ENCODE data around the gene ZKSCAN1.

DNA sequence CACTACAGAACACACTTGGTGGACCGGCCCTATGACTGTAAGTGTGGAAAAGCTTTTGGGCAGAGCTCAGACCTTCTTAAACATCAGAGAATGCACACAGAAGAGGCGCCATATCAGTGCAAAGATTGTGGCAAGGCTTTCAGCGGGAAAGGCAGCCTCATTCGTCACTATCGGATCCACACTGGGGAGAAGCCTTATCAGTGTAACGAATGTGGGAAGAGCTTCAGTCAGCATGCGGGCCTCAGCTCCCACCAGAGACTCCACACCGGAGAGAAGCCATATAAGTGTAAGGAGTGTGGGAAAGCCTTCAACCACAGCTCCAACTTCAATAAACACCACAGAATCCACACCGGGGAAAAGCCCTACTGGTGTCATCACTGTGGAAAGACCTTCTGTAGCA lies 48.8 kb downstream of the ZKSCAN1 start:
- TF ChIP-seq, protein P1, sequence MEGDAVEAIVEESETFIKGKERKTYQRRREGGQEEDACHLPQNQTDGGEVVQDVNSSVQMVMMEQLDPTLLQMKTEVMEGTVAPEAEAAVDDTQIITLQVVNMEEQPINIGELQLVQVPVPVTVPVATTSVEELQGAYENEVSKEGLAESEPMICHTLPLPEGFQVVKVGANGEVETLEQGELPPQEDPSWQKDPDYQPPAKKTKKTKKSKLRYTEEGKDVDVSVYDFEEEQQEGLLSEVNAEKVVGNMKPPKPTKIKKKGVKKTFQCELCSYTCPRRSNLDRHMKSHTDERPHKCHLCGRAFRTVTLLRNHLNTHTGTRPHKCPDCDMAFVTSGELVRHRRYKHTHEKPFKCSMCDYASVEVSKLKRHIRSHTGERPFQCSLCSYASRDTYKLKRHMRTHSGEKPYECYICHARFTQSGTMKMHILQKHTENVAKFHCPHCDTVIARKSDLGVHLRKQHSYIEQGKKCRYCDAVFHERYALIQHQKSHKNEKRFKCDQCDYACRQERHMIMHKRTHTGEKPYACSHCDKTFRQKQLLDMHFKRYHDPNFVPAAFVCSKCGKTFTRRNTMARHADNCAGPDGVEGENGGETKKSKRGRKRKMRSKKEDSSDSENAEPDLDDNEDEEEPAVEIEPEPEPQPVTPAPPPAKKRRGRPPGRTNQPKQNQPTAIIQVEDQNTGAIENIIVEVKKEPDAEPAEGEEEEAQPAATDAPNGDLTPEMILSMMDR (IDR thresholded peaks at IDR 0.05): no peak
- TF ChIP-seq POLR2AphosphoS5 (IDR thresholded peaks at IDR 0.05) (no peak), POLR2A (IDR thresholded peaks at IDR 0.05) (no peak), EP300 (IDR thresholded peaks at IDR 0.05) (no peak)
